Neural progenitor cell (in vitro differentiated cells): ENCODE data around the gene CALU. TPM values are rescaled to one million over a fixed set of nuclear protein-coding genes. Genes with fewer than 3 reads are reported as not detected.

Source experiments
- DNase-seq: peaks from one replicate; pipeline ENCODE4 v3.0.0-alpha.2; 2016; ENCODE audit warnings: low spot score
- H2AFZ ChIP-seq: fragments of 200-600 bp; sonication (generic); replicated peaks from 2 replicates; pipeline ENCODE4 v1.6.1; 2016; ENCODE audit warnings: antibody characterized with exemption
- H3F3A ChIP-seq: fragments of 200-600 bp; sonication (generic); 2 replicates; pipeline ENCODE4 v1.6.1; 2016; ENCODE audit warnings: antibody characterized with exemption, low read depth
- H3K27ac ChIP-seq: fragments of 200-600 bp; sonication (generic); 2 replicates; pipeline ENCODE4 v1.5.1; 2016; ENCODE audit warnings: mild to moderate bottlenecking
- H3K27me3 ChIP-seq: fragments of 200-600 bp; sonication (generic); 2 replicates; pipeline ENCODE4 v1.6.1; 2016; ENCODE audit warnings: mild to moderate bottlenecking, moderate library complexity
- H3K36me3 ChIP-seq: fragments of 200-600 bp; sonication (generic); 2 replicates; pipeline ENCODE4 v1.5.1; 2016
- H3K4me1 ChIP-seq: fragments of 200-600 bp; sonication (generic); 2 replicates; pipeline ENCODE4 v1.6.1; 2016; ENCODE audit warnings: mixed run types
- H3K4me2 ChIP-seq: fragments of 200-600 bp; sonication (generic); 2 replicates; pipeline ENCODE4 v1.6.1; 2016
- H3K4me3 ChIP-seq: fragments of 200-600 bp; sonication (generic); 2 replicates; pipeline ENCODE4 v1.5.1; 2016
- H3K79me2 ChIP-seq: fragments of 200-600 bp; sonication (generic); 2 replicates; pipeline ENCODE4 v1.6.1; 2016; ENCODE audit warnings: low read depth
- H3K9ac ChIP-seq: fragments of 200-600 bp; sonication (generic); 2 replicates; pipeline ENCODE4 v1.6.1; 2016
- H3K9me3 ChIP-seq: fragments of 200-600 bp; sonication (generic); 2 replicates; pipeline ENCODE4 v1.5.1; 2016; ENCODE audit warnings: low read depth
- H4K20me1 ChIP-seq: fragments of 200-600 bp; sonication (generic); 2 replicates; pipeline ENCODE4 v1.6.1; 2016; ENCODE audit warnings: low read depth
- H3K27ac Mint-ChIP-seq: 3 replicates; pipeline ENCODE4 v1.8.0; 2021; ENCODE audit warnings: mixed read lengths
- H3K27me3 Mint-ChIP-seq: 2 replicates; pipeline ENCODE4 v1.8.0; 2022; ENCODE audit warnings: low read depth, mild to moderate bottlenecking, inconsistent platforms, moderate library complexity, mixed read lengths; ENCODE audit not compliant: insufficient read depth
- H3K36me3 Mint-ChIP-seq: 3 replicates; pipeline ENCODE4 v1.8.0; 2021; ENCODE audit warnings: mixed read lengths
- H3K4me1 Mint-ChIP-seq: 3 replicates; pipeline ENCODE4 v1.8.0; 2021; ENCODE audit warnings: mixed read lengths
- H3K4me3 Mint-ChIP-seq: 3 replicates; pipeline ENCODE4 v1.8.0; 2021; ENCODE audit warnings: mild to moderate bottlenecking, moderate library complexity, mixed read lengths
- H3K9me3 Mint-ChIP-seq: 3 replicates; pipeline ENCODE4 v1.8.0; 2020; ENCODE audit warnings: mixed read lengths
- CTCF ChIP-seq: fragments of 200-600 bp; sonication (generic); IDR thresholded peaks from 2 replicates; pipeline ENCODE4 v1.5.1; 2017; ENCODE audit warnings: antibody characterized with exemption, mild to moderate bottlenecking
- EZH2 ChIP-seq: fragments of 200-600 bp; sonication (generic); IDR thresholded peaks from 2 replicates; pipeline ENCODE4 v1.6.1; 2017; ENCODE audit warnings: antibody characterized with exemption, mild to moderate bottlenecking, moderate library complexity
- EZH2phosphoT487 ChIP-seq: fragments of 200-600 bp; sonication (generic); IDR thresholded peaks from 2 replicates; pipeline ENCODE4 v1.6.1; 2017; ENCODE audit warnings: antibody characterized with exemption
- total RNA-seq: library from RNA; depleted of rRNA; stranded (reverse); fragments of >200 nt; gene quantifications from 2 replicates; pipeline ENCODE4 v1.2.3, GENCODE V29; 2015; ENCODE audit warnings: low replicate concordance

CALU gene
- total RNA-seq, 1 donor from 2014 or later: 234 TPM

- H3K4me1 Mint-ChIP-seq: peaks cover 23% of the 10 kb centered on the region
- Histone ChIP-seq H4K20me1 (no peaks in the 10 kb centered on the region), H3K27ac (no peak overlapping the region), H3K9me3 (no peaks in the 10 kb centered on the region), H3F3A (peaks cover 38% of the 10 kb centered on the region), H3K9ac (no peak overlapping the region), H3K4me1 (peaks cover 27% of the 10 kb centered on the region), H3K36me3 (no peaks in the 10 kb centered on the region), H3K27me3 (no peaks in the 10 kb centered on the region), H3K79me2 (peaks cover 18% of the 10 kb centered on the region), H3K4me3 (no peak overlapping the region), H2AFZ (no peak overlapping the region), H3K4me2 (no peak overlapping the region)
- H3K9me3 Mint-ChIP-seq: peaks cover 3% of the 10 kb centered on the region
- H3K4me3 Mint-ChIP-seq: peak overlapping the region; percentile 93
- peaks cover 3% of the 10 kb centered on the region for H3K36me3 Mint-ChIP-seq
- peaks cover 9% of the 10 kb centered on the region for H3K27me3 Mint-ChIP-seq
- TF ChIP-seq EZH2: no peak
- no peak for TF ChIP-seq CTCF
- no peak for TF ChIP-seq EZH2phosphoT487
- H3K27ac Mint-ChIP-seq: peak overlapping the region; percentile 44
- DNase-seq: no peak
These were observed 49.6 kb downstream of the CALU start for GRCh38 chr7:128788446-128789412.

GRCh38 chr7:128790315-128791041 lies 51.3 kb downstream of the CALU start:
- H3K79me2 ChIP-seq: peaks cover 21% of the 10 kb centered on the region
- H3K36me3 ChIP-seq: peaks cover 5% of the 10 kb centered on the region
- Mint-ChIP-seq H3K27me3 (peaks cover 9% of the 10 kb centered on the region), H3K4me1 (peaks cover 25% of the 10 kb centered on the region), H3K9me3 (peaks cover 3% of the 10 kb centered on the region), H3K27ac (no peak overlapping the region), H3K4me3 (peak overlapping the region; percentile 93), H3K36me3 (peaks cover 9% of the 10 kb centered on the region)
- H3K27me3 ChIP-seq: no peaks in the 10 kb centered on the region
- peak overlapping the region; percentile 87 for H2AFZ ChIP-seq
- peak overlapping the region; percentile 88 for H3K4me2 ChIP-seq
- no peaks in the 10 kb centered on the region for H3K9me3 ChIP-seq
- DNase-seq: peak; percentile 68
- no peak overlapping the region for H3K9ac ChIP-seq
- peak overlapping the region; percentile 100 for H3K4me3 ChIP-seq
- no peak overlapping the region for H3K27ac ChIP-seq
- H4K20me1 ChIP-seq: no peaks in the 10 kb centered on the region
- peaks cover 44% of the 10 kb centered on the region for H3K4me1 ChIP-seq
- peaks cover 47% of the 10 kb centered on the region for H3F3A ChIP-seq
- TF ChIP-seq EZH2: peak; percentile 2
- no peak for TF ChIP-seq CTCF

GRCh38 chr7:128791121-128791971 lies 52.2 kb downstream of the CALU start, which contains the start of gene CCDC136:
TSS of gene CCDC136 (plus strand) at chr7:128791968. CDS start at chr7:128792412, 444 bp downstream.
- Histone ChIP-seq H3K4me2 (peak within 1 kb of the TSS; percentile 88), H3K27me3 (no peaks in the 10 kb centered on the region), H3K36me3 (peaks cover 9% of the 10 kb centered on the region), H4K20me1 (no peaks in the 10 kb centered on the region), H3K27ac (no peak within 1 kb of the TSS), H3K9me3 (no peaks in the 10 kb centered on the region), H3K4me1 (peaks cover 53% of the 10 kb centered on the region), H3K9ac (peak within 1 kb of the TSS; percentile 54), H2AFZ (peak within 1 kb of the TSS; percentile 87), H3K79me2 (peaks cover 21% of the 10 kb centered on the region), H3F3A (peaks cover 55% of the 10 kb centered on the region), H3K4me3 (peak within 1 kb of the TSS; percentile 100)
- Mint-ChIP-seq H3K9me3 (no peaks in the 10 kb centered on the region), H3K4me1 (peaks cover 25% of the 10 kb centered on the region), H3K36me3 (peaks cover 16% of the 10 kb centered on the region), H3K27ac (no peak within 1 kb of the TSS), H3K4me3 (peak within 1 kb of the TSS; percentile 92), H3K27me3 (peaks cover 9% of the 10 kb centered on the region)
- TF ChIP-seq CTCF (no peak), EZH2 (peak; percentile 44)
- DNase-seq: peak; percentile 92
